RKO (cell line): Measurements from ENCODE around the gene CHIA.

Experiments
- DNase-seq: peaks from one replicate; pipeline ENCODE4 v3.0.0-alpha.2; 2016; ENCODE audit warnings: low spot score

CHIA gene

GRCh38 chr1:111366256-111366655 is 75.6 kb downstream of the CHIA start:
- DNase-seq: no peak

GRCh38 chr1:111369177-111369576 is 78.5 kb downstream of the CHIA start:
- no peak for DNase-seq

GRCh38 chr1:111369645-111370044 is 79.0 kb downstream of the CHIA start:
- DNase-seq: no peak
